ENCODE results near the gene SLC39A8. TPM values are rescaled to one million over a fixed set of nuclear protein-coding genes. Genes with fewer than 3 reads are reported as not detected.
"Not testable (repeated sequence)": the region's sequence is repeated elsewhere in the genome, so short reads cannot be mapped to it uniquely, and the experiment has no call there.

SLC39A8 gene
- total RNA-seq, 1 donor = 11.2 TPM

DNA sequence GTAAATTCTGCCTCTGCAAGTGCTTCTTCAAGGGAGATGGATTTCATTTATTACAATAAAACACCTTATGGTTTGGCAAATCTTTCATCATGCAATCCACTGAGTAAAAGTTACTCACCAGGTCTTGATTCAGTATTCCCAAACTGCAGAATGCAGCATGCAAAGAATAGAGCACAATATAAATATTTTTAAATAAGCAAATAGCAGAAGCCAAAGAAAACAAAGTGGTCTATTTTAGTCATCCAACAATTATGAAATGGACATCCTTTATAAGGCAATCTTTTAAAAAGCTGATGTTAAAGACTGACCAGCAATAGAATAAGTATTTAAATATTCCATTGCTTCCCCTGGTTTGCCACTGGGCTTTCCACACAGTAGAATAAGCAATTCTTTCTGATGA, 59.5 kb downstream of the SLC39A8 start:
- Histone ChIP-seq H3K4me2 (ENCODE audit: insufficient read depth, low read length) (no peak overlapping the region), H2AFZ (ENCODE audit: low read length) (no peak overlapping the region), H3K36me3 (ENCODE audit: insufficient read depth, low read length) (no peaks in the 10 kb centered on the region), H3K79me2 (ENCODE audit: insufficient read depth, low read length) (no peaks in the 10 kb centered on the region), H3K4me1 (ENCODE audit: insufficient read depth, low read length) (no peaks in the 10 kb centered on the region), H3K4me3 (ENCODE audit: insufficient read depth, low read length) (no peak overlapping the region), H3K27ac (ENCODE audit: low read depth, low read length) (no peak overlapping the region), H3K9me3 (ENCODE audit: low read depth, low read length) (no peaks in the 10 kb centered on the region), H3K27me3 (ENCODE audit: insufficient read depth, low read length) (no peaks in the 10 kb centered on the region), H4K20me1 (ENCODE audit: insufficient read depth, low read length) (no peaks in the 10 kb centered on the region)
- no peak for DNase-seq (ENCODE audit: insufficient read length, low spot score, missing footprints)
- TF ChIP-seq, protein P1, sequence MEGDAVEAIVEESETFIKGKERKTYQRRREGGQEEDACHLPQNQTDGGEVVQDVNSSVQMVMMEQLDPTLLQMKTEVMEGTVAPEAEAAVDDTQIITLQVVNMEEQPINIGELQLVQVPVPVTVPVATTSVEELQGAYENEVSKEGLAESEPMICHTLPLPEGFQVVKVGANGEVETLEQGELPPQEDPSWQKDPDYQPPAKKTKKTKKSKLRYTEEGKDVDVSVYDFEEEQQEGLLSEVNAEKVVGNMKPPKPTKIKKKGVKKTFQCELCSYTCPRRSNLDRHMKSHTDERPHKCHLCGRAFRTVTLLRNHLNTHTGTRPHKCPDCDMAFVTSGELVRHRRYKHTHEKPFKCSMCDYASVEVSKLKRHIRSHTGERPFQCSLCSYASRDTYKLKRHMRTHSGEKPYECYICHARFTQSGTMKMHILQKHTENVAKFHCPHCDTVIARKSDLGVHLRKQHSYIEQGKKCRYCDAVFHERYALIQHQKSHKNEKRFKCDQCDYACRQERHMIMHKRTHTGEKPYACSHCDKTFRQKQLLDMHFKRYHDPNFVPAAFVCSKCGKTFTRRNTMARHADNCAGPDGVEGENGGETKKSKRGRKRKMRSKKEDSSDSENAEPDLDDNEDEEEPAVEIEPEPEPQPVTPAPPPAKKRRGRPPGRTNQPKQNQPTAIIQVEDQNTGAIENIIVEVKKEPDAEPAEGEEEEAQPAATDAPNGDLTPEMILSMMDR (IDR thresholded peaks at IDR 0.05; ENCODE audit: extremely low read depth, low read depth, low read length) = no peak

DNA sequence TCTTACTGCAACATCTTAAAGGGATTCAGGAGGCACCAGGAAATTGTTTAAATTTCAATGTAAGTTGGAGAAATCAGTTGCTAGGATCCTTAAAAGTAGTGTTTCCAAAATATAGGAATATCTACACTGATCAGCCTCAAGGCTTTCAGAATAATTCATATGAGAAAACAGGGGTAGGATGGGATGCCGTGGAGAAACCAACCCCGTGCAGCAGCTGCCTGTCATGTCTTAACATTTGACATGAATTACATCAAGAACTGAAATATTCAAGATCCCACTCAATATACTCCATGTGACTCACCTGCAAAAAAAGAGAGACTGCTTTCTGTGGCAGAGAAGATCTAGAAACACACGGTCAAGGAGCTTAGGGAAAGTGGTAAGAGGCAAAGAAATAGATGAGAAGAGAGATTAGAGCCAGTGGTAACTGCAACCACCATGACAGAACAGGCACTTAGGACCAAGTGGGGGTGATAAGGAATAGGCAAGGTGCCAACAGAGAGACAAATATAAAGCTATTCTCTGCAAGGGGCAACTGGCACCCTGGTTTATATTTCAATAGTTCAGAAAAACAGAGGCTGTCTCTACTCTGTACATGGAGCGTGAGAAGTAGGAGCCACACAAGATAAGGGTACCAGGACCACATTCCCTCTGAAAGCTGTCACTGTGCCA, 64.0 kb downstream of the SLC39A8 start:
- Histone ChIP-seq H3K4me2 (ENCODE audit: insufficient read depth, low read length) (no peak overlapping the region), H3K36me3 (ENCODE audit: insufficient read depth, low read length) (no peaks in the 10 kb centered on the region), H3K27me3 (ENCODE audit: insufficient read depth, low read length) (no peaks in the 10 kb centered on the region), H3K4me1 (ENCODE audit: insufficient read depth, low read length) (no peaks in the 10 kb centered on the region), H3K27ac (ENCODE audit: low read depth, low read length) (no peak overlapping the region), H3K9me3 (ENCODE audit: low read depth, low read length) (no peaks in the 10 kb centered on the region), H3K79me2 (ENCODE audit: insufficient read depth, low read length) (no peaks in the 10 kb centered on the region), H2AFZ (ENCODE audit: low read length) (no peak overlapping the region), H3K4me3 (ENCODE audit: insufficient read depth, low read length) (no peak overlapping the region), H4K20me1 (ENCODE audit: insufficient read depth, low read length) (no peaks in the 10 kb centered on the region)
- TF ChIP-seq, protein P1 (IDR thresholded peaks at IDR 0.05; ENCODE audit: extremely low read depth, low read depth, low read length) = no peak
- DNase-seq (ENCODE audit: insufficient read length, low spot score, missing footprints) = no peak

DNA sequence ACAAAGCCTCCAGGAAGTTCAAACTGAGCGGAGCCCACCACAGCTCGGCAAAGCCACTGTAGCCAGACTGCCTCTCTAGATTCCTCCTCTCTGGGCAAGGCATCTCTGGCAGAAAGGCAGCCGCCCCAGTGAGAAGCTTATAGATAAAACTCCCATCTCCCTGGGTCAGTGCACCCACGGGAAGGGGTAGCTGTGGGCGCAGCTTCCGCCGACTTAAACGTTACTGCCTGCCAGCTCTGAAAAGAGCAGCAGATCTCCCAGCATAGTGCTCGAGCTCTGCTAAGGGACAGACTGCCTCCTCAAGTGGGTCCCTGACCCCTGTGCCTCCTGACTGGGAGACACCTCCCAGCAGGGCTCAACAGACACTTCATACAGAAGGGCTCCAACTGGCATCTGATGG, 72.0 kb downstream of the SLC39A8 start:
- not testable (repeated sequence) for H3K79me2 ChIP-seq (ENCODE audit: insufficient read depth, low read length); H3K4me3 ChIP-seq (ENCODE audit: insufficient read depth, low read length); H3K9me3 ChIP-seq (ENCODE audit: low read depth, low read length); H2AFZ ChIP-seq (ENCODE audit: low read length); H3K27me3 ChIP-seq (ENCODE audit: insufficient read depth, low read length); H3K27ac ChIP-seq (ENCODE audit: low read depth, low read length); H3K36me3 ChIP-seq (ENCODE audit: insufficient read depth, low read length); H4K20me1 ChIP-seq (ENCODE audit: insufficient read depth, low read length); H3K4me1 ChIP-seq (ENCODE audit: insufficient read depth, low read length); H3K4me2 ChIP-seq (ENCODE audit: insufficient read depth, low read length); DNase-seq (ENCODE audit: insufficient read length, low spot score, missing footprints)

DNA sequence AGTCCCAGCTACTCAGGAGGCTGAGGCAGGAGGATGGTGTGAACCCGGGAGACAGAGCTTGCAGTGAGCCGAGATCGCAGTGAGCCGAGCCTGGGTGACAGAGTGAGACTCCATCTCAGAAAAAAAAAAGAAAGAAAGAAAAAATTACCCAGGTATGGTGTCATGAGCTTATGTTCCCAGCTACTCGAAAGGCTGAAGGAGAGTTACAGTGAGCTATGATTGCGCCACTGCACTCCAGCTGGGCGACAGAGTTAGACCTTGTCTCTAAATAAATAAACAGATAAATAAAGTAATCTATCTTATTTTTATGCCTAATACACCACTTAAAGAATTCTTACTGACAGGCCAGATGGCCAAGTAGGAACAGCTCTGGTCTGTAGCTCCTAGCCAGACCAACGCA, 73.0 kb downstream of the SLC39A8 start:
- no peak overlapping the region for H3K27ac ChIP-seq (ENCODE audit: low read depth, low read length)
- H4K20me1 ChIP-seq (ENCODE audit: insufficient read depth, low read length) = no peaks in the 10 kb centered on the region
- H3K36me3 ChIP-seq (ENCODE audit: insufficient read depth, low read length) = no peaks in the 10 kb centered on the region
- TF ChIP-seq, protein P1 (IDR thresholded peaks at IDR 0.05; ENCODE audit: extremely low read depth, low read depth, low read length) = no peak
- no peaks in the 10 kb centered on the region for H3K9me3 ChIP-seq (ENCODE audit: low read depth, low read length)
- DNase-seq (ENCODE audit: insufficient read length, low spot score, missing footprints) = no peak
- H3K4me3 ChIP-seq (ENCODE audit: insufficient read depth, low read length) = no peak overlapping the region
- no peaks in the 10 kb centered on the region for H3K27me3 ChIP-seq (ENCODE audit: insufficient read depth, low read length)
- no peaks in the 10 kb centered on the region for H3K4me1 ChIP-seq (ENCODE audit: insufficient read depth, low read length)
- no peak overlapping the region for H3K4me2 ChIP-seq (ENCODE audit: insufficient read depth, low read length)
- H3K79me2 ChIP-seq (ENCODE audit: insufficient read depth, low read length) = no peaks in the 10 kb centered on the region
- H2AFZ ChIP-seq (ENCODE audit: low read length) = no peak overlapping the region
